Measurements from ENCODE around the gene MS4A7.

The MS4A7 gene

GRCh38 chr11:60378354-60378753 is at the start of gene MS4A7:
TSS of gene MS4A7 (plus strand) at chr11:60378532. CDS start at chr11:60383142, 4,610 bp downstream.
- DNase-seq (ENCODE audit: low spot score): no peak
- CTCF ChIA-PET: no interaction called here
- no peak within 1 kb of the TSS for H3K27ac ChIP-seq
- TF ChIP-seq, protein P1, sequence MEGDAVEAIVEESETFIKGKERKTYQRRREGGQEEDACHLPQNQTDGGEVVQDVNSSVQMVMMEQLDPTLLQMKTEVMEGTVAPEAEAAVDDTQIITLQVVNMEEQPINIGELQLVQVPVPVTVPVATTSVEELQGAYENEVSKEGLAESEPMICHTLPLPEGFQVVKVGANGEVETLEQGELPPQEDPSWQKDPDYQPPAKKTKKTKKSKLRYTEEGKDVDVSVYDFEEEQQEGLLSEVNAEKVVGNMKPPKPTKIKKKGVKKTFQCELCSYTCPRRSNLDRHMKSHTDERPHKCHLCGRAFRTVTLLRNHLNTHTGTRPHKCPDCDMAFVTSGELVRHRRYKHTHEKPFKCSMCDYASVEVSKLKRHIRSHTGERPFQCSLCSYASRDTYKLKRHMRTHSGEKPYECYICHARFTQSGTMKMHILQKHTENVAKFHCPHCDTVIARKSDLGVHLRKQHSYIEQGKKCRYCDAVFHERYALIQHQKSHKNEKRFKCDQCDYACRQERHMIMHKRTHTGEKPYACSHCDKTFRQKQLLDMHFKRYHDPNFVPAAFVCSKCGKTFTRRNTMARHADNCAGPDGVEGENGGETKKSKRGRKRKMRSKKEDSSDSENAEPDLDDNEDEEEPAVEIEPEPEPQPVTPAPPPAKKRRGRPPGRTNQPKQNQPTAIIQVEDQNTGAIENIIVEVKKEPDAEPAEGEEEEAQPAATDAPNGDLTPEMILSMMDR (conservative IDR thresholded peaks at IDR 0.05; ENCODE audit: low read depth): no peak
- POLR2A ChIA-PET (ENCODE audit: low non-redundant PET): no interaction called here

DNA sequence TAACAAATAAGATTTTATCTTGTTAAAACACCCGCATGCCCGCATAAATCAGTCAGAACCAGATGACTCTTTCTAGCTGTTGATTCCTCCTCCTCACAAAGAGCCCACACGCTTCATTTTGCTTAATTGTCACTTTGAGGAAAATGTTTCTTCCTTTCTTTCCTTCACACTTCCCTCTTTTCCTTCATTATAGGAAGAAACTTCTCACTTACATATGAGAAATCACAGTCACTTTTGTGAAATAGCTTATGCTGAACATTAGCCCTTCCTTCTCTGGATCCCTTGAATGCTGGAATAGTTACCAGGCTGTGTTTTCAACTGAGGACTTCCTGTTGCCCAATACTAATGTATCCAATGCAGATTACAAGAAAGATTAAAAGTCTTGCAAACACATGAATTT is 45.5 kb upstream of the MS4A7 start:
- TF ChIP-seq, protein P1 (conservative IDR thresholded peaks at IDR 0.05; ENCODE audit: low read depth): no peak
- no peak overlapping the region for H3K27ac ChIP-seq
- DNase-seq (ENCODE audit: low spot score): no peak
- ChIA-PET POLR2A (ENCODE audit: low non-redundant PET) (no interaction called here), CTCF (interaction anchor here (0.7 to 1.5 kb wide), 2 partner anchors 12 to 334 kb away, joined by 3 to 4 read pairs; no protein-coding TSS in a partner anchor)

- POLR2A ChIA-PET (ENCODE audit: low non-redundant PET): no interaction called here
These were observed 44.2 kb upstream of the MS4A7 start for GRCh38 chr11:60334005-60334620.

DNA sequence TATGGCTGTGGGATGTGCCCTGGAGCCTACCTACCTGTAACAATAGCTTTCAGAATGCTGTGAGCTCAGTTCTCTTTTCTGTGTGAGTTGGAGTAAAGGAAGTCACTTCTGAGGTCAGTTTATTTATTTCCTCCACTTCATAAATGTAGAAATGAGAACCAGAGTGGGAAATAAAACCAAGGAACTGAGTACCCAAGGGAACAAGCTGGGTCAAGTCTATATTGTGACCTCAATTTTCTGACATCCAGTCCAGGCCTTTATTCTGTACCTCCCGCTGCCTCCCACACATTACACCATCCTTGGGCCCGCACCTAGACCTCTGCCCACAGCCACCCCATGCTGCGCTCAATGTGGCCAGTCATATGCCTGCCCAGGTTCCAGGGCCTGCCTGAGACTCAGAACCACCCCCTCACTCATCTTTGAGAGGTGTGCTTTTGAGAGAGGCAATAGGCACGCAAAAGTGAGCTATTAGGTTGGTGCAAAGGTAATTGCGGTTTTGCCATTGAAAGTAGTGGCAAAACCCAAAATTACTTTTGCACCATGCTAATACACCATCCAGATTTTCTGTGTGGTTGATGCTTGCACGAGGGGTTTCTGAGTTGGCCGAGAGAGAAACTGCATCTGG is 41.5 kb upstream of the MS4A7 start:
- ChIA-PET POLR2A (ENCODE audit: low non-redundant PET) (no interaction called here), CTCF (no interaction called here)
- H3K27ac ChIP-seq: no peak overlapping the region
- DNase-seq (ENCODE audit: low spot score): no peak
- TF ChIP-seq, protein P1 (conservative IDR thresholded peaks at IDR 0.05; ENCODE audit: low read depth): no peak

More at GRCh38 chr11:60334005-60334620, 44.2 kb upstream of the MS4A7 start:
- TF ChIP-seq, protein P1 (conservative IDR thresholded peaks at IDR 0.05; ENCODE audit: low read depth): peak; percentile 68
- H3K27ac ChIP-seq: no peak overlapping the region
- peak; percentile 57 for DNase-seq (ENCODE audit: low spot score)
- CTCF ChIA-PET: interaction anchor here (0.6 to 2.5 kb wide), 7 partner anchors 9 to 1787 kb away, joined by 3 to 7 read pairs (median 4); no protein-coding TSS in a partner anchor

GRCh38 chr11:60338053-60338452 is 40.3 kb upstream of the MS4A7 start:
- H3K27ac ChIP-seq: no peak overlapping the region
- ChIA-PET POLR2A (ENCODE audit: low non-redundant PET) (no interaction called here), CTCF (no interaction called here)

DNA sequence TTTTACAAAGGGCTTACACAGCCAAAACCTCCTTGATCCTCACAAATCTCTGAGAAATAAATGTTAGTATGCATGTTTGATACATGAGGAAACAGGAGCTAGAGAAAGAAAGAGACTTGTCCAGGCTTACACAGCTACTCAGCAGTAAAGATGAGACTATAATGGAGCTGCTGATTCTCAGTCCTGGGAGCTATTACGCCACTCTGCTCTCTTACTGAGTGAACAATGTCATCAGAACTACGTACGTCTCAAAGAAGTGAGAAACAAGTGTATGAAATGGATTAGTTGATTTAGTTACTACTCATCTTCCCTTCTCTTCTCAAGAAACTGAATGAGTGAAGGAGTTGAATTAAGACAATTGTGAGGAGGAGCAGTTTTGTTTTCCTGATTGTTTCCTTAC is 39.0 kb upstream of the MS4A7 start:
- ChIA-PET CTCF (interaction anchor here (0.6 kb wide), 1 partner anchor 25 kb away, joined by 5 read pairs; no protein-coding TSS in a partner anchor), POLR2A (ENCODE audit: low non-redundant PET) (no interaction called here)
- TF ChIP-seq, protein P1 (conservative IDR thresholded peaks at IDR 0.05; ENCODE audit: low read depth): no peak
- no peak overlapping the region for H3K27ac ChIP-seq
- DNase-seq (ENCODE audit: low spot score): no peak

More at GRCh38 chr11:60338053-60338452, 40.3 kb upstream of the MS4A7 start:
- DNase-seq (ENCODE audit: low spot score): no peak
- TF ChIP-seq, protein P1 (conservative IDR thresholded peaks at IDR 0.05; ENCODE audit: low read depth): no peak

Measured in RWPE1 (cell line).